Islet of Langerhans (tissue), 1 donor: Measurements from ENCODE around the gene EVA1A.

Experiments
- FAIRE-seq: peaks from one replicate; lab custom pipeline; 2011; peaks lifted over from hg19 to GRCh38; lab: Jason Lieb, UNC

EVA1A gene

GRCh38 chr2:75541430-75541829, 19.3 kb downstream of the EVA1A start:
- FAIRE-seq, result no peak

DNA sequence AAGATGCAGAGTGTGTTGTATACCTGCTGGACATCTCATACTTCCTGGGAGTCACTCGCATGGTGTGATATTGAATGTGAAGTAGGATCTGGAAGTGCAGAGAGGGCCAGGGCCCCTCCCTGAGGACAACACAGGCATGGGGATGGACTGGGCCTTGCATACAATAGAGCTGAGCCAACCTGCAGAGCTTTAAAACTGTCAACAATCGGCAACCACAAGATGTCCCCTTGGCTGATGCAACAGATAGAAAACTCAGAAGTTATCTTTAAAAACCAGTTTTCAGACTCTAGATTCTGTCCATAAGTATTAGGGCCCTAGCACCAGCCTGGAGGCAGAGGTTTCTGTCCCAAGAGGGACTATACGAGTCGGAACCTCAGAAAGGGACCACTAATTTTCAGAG, 19.7 kb downstream of the EVA1A start:
- FAIRE-seq, result no peak

- FAIRE-seq, result no peak
Observed at GRCh38 chr2:75539955-75540716, 20.6 kb downstream of the EVA1A start.

DNA sequence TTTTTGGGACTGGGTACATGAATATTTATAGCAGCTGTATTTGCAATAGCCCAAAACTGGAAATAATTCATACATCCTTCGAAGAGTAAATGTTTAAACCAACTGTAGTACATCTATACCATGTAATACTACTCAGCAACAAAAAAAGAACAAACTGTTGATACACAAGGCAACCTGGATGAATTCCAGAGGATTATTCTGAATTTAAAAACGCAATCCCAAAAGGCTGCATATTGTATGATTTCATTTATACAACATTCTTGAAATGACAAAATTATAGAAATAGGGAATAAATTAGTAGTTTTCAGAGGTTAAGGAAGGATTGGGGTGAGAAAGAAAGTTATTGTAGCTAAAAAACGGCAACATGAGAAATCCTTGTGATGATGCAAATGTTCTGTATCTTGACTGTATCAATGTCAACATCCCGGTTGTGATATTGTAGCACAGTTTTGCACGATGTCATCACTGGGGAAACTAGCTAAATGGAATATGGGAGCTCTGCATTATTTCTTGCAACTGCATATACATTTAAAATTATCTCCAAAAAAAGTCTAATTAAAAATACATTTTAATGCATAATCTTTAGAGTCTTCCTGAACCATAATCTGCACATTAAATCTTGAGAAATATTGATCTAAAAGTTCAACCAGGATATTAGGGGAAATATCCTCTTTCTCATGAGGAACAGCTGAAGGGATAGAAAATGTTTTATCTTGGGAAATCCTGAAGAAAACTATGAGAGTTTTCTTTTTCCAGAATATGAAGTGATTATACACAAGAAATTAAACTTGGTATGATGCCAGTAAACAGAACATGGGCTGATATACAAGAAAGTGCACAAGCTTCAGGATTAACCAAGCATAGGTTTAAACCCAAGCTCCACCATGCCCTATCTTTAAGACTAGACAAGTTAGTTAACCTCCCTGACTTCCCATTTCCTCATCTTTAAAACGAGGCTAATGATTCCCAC, 21.9 kb downstream of the EVA1A start:
- FAIRE-seq, result no peak

DNA sequence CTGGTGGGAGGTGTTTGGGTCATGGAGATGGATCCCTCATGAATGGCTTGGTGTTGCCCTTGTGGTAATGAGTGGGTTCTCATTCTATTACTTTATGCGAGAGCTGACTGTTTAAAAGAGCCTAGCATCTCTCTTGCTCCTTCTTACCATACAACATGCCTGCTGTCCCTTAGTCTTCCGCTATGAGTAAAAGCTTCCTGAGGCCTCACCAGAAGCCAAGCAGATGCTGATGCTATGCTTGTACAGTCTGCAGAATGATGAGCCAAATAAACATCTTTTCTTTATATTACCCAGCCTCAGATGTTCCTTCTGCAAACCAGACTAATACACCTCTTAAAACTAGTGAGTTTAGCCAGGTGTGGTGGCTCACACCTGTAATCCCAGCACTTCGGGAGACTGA, 23.1 kb downstream of the EVA1A start:
- no peak for FAIRE-seq

DNA sequence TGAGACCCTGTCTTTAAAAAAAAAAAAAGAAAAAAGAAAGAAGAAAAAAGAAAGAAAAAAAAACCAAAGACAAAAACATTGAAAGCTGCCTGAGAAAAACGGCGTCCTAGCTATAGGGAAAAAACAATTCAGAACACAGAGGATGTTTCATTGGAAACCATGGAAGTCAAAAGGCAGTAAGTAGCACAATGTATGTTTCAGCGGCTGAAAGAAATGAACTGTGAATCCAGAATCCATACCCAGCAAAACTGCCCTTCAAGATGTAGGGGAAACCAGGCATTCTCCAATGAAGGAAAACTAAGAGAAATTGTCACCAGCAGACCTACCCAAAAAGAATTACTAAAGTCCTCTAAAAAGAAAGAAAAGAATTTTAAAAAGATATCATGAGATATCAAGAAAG, 27.6 kb downstream of the EVA1A start:
- FAIRE-seq, result no peak

DNA sequence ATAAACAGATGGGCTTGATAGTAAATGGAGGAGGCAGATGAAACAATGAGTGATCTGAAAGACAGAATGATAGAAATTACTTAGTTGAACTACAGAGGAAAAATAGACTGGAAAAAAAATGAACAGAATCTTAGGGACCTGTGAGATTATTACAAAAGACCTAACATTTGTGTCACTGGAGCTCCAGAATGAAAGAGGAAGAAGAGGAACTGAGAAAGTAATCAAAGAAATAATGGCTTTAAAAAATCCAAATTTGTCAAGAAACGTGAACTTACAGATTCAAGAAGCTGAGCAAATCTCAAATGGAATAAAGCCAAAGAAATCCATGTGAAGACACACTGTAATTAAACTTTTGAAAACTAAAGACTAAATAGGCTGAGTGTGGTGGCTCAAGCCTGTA, 28.3 kb downstream of the EVA1A start:
- no peak for FAIRE-seq

DNA sequence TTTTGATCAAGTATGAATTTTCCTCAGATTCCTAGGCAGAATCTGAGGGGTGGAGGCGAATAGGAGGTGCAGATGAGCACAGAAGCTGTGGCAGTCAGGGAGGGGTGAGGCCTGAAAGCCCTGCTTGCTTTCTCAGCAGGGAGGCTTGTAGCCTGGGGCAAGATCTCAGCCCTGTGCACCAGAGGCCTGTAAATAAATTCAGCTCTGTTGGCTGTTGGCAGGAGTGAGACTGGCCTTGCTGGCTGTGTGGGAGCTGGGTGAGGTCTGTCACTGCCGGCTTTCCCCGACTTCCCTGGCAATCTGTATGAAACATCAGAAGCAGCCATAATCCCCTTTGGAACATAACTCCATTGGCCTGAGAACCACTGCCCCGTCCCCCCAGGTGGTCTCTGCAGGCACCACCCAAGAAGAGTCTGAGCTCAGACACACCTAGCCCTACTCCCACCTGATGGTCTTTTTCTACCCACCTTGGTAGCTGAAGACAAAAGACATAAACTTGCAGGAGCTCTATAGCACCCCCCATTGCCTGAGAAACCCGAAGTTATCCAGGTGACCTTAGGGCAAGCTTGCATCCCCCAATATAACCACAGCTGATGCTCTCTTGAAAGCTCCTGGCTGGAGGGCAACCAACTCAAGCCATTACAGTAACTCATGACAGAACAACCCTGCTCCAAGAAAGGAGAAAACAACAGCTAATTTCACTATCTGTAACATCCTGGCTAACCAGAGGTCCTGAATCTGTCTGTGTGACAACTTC, 32.3 kb downstream of the EVA1A start:
- FAIRE-seq, result no peak

- no peak for FAIRE-seq
Observed at GRCh38 chr2:75527676-75528075, 33.1 kb downstream of the EVA1A start.

DNA sequence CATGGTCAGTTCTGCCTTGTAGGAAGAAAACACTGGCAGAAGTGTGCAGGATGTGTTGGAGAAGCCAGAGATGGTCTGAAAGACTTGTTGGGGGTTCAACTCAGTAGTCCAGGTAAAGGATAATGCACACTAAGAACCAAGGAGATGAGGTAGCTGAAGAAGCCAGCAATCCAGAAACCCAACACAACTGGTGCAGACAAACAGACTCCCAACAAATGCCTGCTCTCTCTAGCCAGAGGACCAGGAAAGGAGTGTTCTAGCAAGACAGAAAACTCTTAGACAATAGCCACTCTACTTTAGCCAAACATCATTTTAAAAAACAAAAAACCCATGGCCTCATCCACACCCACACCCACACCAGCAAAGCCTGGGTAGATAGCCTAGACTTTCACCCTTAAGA, 33.9 kb downstream of the EVA1A start:
- FAIRE-seq, result no peak

DNA sequence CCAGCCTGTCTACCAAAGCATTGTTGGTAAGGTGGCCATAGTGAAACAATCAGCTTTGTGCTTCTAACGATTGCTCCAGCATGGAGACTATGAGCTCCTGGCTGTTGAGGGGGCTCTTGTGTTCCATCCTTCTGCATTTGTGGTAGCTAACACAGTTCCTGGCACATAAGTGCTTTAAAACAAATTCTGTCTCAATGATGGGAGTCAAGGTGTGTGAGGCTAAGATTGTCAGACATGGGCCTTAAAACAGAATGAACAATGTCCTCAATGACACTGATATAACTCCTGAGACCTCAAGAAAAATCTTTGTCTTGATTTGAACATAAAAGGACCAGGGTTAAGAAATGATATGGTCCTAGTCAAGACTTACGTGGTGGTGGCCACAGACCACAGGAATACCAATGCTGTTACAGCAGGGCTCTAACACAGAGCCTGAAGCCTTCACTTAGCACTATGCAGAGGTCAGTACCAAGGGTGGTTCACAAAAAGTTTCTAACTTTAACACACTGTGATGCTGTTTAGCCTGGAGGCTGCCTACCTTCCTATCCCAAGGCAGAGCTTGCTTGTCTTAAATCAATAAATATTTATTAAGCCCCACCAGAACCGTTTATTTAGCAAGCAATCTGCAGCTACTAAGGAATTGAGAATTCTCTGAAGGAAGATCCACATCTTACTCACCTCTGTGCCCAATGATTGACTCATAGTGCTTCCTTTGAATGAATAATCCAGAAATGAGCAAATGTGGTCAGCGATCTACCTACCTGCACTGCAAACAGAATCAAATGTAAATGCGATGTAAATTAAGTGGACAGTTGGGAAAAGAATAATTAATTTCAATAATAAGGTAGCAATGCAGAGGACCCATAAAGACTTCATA, 35.1 kb downstream of the EVA1A start:
- FAIRE-seq, result no peak

DNA sequence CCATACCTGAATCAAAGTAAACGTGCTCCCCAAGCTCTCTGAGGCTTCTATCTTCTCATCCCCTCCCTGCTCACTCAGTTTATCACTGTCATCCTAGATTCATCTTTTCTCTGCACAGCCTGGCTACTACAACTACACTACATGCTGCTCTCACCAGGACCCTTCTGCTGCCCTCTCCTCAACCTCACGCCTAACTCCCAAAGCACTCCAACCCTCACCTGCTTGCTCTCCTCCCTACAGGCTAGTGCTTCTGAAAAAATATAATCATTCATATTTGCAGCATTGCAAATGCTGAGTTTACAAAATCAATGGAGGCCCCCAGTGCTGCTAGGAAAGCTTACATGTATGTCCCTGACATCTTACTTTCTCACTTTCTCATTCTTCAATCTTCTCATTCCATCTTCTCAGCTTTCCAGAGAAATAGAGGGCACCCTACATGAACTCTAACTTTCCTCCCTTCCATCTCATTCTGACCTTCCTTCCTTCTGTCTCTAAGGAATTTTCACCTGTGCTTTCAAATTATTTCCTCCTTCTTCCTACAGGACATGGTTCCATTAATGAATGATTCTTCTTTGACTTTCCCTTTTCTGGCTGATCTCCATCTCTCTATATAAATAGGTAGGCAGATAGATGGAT, 36.3 kb downstream of the EVA1A start:
- FAIRE-seq, result no peak

DNA sequence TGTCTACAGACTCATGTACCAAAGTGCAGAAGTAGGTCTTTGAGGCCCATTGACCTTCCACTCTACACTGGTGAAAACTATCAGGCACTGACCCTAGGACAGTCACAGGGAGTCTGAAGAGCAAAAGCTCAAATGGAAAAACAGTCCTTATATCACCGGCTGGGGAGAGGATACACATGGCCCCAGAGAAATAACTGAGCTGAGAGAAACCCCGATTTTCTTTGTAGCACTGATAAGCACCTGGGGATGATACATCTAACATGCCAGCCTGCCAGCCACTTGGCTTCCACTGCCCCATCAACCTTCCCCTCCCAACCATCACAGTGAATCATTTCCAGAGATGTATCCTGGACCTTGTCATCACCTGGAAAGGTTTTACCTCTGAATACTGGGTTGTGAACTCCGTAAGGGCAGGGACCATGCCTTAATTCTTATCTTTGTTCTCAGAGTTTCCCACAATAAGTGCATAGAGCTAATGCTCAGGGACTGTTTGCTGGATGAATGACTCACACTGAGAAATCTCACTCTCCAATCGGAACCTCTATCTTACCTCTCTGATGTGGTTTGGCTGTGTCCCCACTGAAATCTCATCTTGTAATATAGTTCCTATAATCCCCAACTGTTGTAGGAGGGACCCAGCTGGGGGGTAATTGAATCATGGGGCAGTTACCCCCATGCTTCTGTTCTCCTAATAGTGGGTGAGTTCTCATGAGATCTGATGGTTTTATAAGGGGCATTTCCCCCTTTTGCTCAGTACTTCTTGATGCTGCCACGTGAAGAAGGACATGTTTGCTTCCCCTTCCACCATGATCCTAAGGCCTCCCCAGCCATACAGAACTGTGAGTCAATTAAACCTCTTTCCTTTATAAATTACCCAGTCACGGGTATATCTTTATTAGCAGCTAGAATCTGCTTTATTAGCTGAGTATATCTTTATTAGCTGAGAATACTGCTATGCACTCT, 37.1 kb downstream of the EVA1A start:
- no peak for FAIRE-seq

- FAIRE-seq, result no peak
Observed at GRCh38 chr2:75522543-75523312, 38.0 kb downstream of the EVA1A start.

DNA sequence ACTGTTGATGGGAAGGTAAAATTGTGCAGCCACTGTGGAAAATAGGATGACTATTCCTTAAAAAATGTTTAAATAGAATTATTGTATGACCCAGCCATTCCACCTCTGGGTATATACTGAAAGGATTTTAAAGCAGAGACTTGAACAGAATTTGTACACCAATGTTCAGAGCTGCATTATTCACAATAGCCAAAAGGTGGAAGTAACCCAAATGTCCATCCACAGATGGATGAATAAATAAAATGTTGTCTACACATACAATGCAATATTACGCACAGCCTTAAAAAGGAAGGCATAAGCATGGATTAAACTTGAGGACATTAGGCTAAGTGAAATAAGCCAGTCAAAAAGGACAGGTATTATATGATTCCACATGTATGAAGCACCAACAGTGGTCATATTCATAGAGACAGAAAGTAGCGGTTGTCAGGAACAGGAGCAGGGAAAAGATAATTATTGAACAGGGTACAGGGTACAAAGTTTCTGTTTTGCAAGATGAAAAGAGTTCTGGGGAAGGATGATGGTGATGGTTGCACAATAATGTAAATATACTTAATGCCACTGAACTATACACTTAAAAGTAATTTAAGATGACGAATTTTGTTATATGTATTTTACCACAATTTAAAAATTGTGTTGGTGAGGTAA, 39.4 kb downstream of the EVA1A start:
- FAIRE-seq, result no peak

DNA sequence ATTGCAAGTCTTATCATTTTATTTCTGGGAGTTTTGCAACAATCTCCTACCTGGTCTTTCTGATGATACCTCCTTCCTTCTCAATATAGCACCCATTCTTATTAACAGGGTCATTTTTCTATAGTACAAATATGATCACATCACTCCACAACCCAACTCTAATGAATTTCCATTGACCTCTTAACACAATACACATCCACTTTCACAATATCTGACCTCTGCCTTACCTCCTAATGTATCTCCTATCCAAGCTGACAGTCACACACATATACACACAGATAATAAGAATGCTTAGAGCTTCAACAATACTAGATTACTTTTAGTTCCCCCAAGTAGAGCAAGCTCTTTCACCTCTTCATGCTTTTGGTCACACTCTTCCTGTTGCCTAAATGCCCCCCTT, 40.9 kb downstream of the EVA1A start:
- FAIRE-seq, result no peak

- no peak for FAIRE-seq
Observed at GRCh38 chr2:75518638-75519465, 41.9 kb downstream of the EVA1A start.
